GM19324 (cell line): ENCODE results near the gene CHTF8.

Experiments used
- ATAC-seq: cut with Tn5 transposase; IDR thresholded peaks from one replicate; pipeline ENCODE4 v1.9.1; 2021; ENCODE audit warnings: mild to moderate bottlenecking, moderate library complexity; ENCODE audit not compliant: unreplicated experiment, low FRiP score

Gene CHTF8

DNA sequence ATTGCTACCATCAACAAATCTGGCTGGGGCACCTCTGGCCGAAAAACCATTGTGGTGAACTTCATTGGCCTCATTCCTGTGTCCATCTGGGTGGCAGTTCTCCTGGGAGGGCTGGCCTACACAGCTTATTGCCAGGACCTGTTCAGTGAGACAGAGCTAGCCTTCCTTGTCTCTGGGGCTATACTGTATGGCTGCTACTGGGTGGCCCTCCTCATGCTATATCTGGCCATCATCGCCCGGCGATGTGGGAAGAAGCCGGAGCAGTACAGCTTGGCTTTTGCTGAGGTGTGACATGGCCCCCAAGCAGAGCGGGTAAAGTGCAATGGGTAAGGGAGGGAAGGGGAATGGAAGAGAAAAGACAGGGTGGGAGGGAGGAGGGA lies 17.4 kb downstream of the CHTF8 start:
- no peak for ATAC-seq

GRCh38 chr16:69114346-69114975 lies 17.9 kb downstream of the CHTF8 start:
- ATAC-seq: no peak

DNA sequence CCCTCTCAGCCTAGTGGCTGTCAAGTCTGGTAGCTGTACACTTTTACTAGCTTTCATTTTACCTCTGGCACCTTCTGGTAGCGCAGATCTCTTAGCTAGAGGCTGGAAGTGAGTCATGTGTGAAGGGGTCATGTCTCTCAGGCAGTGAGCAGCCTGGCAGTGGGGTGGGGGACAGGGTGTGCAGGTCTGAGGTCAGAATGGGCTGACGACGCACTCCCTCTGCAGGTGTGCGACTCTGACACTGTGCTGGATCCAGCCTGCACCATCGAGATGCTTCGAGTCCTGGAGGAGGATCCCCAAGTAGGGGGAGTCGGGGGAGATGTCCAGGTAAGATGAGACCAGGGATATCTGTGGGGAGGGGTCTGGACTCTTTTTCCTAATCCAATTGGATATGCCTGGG lies 19.2 kb downstream of the CHTF8 start:
- peak; percentile 16 for ATAC-seq

GRCh38 chr16:69112285-69113129 lies 19.9 kb downstream of the CHTF8 start:
- ATAC-seq: peak; percentile 54

GRCh38 chr16:69111876-69112230 lies 20.5 kb downstream of the CHTF8 start:
- ATAC-seq: no peak

DNA sequence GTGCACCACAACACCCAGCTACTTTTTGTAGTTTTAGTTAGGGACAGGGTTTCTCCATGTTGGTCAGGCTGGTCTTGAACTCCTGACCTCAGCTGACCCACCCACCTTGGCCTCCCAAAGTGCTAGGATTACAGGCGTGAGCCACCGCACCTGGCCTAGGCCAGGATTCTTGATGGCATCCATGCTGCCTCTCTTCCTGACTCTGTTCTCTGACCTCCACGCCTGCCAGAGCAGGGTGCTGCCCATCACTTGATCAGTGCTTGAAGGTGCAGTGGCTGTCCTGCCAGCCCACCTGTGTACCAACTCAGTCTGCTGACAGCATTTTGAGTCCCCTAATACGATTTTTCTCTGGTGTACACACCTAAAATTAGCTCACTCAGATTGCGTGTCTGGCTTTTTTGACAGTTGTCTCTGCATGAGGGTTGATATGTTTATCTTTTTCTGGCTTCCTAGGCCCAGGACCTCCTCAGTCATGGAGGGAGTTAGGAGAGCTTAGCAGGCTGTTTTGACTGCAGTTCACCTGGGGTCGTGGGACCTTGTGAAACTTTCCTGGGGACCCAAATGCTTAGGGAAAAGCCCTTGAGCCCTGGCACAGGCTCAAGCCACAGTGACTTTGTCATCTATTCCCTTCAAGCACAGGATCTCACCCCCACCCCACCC lies 21.0 kb downstream of the CHTF8 start:
- no peak for ATAC-seq

GRCh38 chr16:69110406-69110805 lies 22.0 kb downstream of the CHTF8 start:
- ATAC-seq: no peak

DNA sequence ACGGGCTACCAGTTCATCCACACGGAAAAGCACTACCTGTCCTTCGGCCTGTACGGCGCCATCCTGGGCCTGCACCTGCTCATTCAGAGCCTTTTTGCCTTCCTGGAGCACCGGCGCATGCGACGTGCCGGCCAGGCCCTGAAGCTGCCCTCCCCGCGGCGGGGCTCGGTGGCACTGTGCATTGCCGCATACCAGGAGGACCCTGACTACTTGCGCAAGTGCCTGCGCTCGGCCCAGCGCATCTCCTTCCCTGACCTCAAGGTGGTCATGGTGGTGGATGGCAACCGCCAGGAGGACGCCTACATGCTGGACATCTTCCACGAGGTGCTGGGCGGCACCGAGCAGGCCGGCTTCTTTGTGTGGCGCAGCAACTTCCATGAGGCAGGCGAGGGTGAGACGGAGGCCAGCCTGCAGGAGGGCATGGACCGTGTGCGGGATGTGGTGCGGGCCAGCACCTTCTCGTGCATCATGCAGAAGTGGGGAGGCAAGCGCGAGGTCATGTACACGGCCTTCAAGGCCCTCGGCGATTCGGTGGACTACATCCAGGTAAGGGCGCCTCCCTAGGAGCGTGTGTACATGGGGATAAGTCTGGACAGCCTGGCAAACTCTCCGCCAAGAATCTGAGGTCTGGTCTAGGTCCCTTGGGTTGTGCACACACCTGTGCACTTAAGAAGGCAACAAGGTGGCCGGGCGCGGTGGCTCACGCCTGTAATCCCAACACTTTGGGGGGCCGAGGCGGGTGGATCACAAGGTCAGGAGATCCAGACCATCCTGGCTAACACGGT lies 22.7 kb downstream of the CHTF8 start:
- no peak for ATAC-seq

DNA sequence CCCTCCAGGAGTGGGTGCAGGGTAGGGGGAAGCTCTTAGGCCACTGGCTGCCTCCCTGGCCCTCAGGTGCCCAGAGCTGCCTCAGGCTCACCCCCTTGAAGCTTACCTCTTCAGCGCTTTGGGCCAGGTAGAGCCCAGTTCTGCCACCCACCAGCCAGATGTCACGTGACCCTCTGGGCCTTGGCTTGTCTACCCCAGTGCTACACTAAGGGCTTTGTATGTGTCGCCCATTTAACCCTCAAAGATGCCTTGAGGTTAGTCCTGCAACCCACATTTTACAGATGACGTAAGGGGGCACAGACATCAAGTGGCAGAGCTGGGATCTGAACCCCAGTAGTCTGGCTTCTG lies 23.5 kb downstream of the CHTF8 start:
- ATAC-seq: no peak

GRCh38 chr16:69108064-69108904 lies 24.1 kb downstream of the CHTF8 start:
- ATAC-seq: no peak

- no peak for ATAC-seq
These were observed 24.9 kb downstream of the CHTF8 start for GRCh38 chr16:69107316-69107962.

GRCh38 chr16:69106491-69107315 lies 25.7 kb downstream of the CHTF8 start:
- ATAC-seq: no peak

DNA sequence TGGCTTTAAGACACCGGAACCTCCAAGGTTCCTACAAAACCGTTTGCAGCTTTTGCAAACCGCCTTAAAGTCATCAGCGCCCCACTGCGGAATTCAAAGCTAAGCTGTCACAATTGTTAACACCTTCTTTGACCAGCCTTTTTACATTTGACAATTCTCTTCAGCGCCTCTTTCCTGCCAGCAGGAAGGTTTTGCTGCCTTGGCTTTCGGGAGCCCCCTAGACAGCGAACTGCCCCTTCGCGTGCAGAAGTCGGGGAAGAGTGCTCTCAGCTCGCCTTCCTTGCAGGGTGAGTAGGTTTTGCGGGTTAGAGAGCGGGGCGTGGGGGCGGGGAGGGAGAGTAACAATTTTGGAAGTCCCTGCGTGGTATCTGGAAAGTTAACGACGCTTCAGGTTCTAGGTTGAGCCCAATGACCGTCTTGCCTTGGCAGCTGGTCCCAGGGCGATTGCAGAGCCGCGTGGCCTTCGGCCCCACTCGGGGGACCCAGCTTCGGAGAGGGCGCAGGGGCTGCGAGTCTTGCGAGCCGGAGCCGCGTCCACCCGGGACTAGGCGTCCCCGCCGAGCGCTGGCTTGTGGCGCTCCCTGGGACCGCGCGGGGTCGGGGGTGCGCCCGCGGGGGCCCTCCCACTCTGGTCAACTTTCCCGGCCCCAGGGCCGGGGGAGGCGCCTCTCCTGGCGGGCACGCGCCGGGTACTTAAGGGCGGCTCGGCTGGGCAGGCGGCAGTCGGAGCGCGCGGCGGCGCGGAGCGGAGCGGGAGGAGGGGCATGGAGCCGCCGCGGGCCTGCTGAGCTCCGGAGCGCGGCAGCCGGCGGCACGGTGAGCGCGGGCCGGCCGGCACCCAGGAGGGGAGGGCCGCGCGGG lies 26.7 kb downstream of the CHTF8 start, which contains the start of gene HAS3:
Gene HAS3 (plus strand): TSS at position 153 of the 861 bp plus-strand sequence. CDS start 3,743 bp downstream, outside the sequence.
- ATAC-seq: no peak

DNA sequence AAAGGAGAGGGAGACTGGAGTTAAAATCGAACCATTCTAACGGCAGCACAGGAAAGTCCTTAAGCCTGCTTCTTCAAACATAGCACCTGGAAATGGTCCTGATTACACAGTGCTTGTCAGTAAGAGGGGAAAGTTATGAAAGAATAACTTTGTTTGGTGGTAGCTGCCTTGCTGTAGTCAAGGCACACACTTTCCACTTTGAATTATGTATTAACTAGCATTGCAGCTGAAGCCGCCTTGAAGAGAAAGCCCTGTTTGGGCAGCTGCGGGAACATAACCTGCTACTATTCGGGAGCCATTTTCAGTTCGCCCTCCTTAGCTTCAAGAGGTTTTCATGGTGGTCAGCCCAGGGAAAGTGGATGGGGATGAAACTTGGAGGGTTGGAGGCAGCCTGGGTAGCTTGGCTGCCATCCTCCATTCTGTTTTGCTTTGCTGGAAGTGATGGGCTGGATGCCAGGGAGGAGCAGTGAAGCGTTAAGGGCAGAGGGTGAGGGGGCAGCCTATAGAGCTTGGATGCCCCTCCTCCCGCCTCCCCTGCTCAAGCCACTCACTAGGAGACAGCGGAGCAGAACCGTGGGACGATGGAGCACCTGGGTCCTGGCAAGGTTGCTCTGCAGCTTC lies 32.2 kb downstream of the CHTF8 start:
- no peak for ATAC-seq

DNA sequence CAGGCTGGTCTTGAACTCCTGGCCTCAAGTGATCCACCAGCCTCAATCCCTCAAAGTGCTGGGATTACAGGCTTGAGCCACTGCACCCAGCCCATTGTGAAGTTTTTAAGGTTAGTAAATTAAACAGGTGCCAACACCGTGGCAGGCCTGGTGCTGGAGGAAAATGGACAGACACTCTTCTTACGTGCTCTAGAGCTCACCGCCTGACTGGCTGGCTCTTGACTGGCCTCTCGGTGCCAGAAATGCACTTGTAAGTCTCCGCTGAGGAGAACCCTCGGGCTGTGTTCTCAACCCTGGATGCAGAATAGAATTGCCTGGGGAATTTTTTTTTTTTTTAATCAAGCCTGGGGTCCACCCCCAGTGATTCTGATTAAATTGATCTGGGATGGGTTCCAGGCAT lies 37.2 kb downstream of the CHTF8 start:
- no peak for ATAC-seq

DNA sequence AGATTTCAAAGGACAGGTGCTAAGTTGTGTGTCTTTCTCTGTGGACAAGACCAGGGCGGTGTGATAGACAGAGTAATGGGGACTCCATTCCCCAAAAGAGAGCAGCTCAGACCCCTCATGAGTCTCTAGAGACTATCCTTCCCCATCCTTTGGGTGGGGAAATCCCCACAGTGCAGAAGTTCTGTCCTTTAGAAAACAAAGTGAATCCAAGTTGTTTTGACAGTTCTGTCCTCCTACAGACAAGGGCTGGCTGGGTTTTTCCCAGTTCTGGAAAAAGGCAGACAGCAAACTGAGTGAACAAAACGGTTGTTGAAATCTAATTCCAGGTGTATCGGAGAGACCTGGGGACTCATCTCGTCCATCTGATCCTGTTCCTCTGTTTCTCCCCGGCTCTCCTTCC lies 37.9 kb downstream of the CHTF8 start:
- ATAC-seq: no peak

DNA sequence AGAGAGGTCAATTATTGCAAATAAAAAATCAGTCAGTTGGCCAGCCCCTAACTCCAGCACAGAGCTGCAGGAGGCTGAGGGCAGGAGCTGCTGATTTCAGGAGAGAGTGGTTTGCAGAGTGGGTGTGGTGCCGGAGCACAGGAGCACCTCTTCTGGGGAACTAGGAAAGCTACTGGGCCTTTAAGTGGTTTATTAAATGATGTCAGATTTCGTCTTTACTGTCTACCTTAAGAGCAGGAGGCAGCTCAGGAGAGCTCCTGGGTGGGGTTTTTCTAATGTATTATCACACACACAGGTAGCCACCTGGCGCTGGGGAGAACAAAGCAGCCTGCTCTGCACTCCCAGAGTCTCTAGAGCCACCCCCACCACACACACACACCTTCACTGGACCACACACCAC lies 38.4 kb downstream of the CHTF8 start:
- ATAC-seq: no peak
